HG03354 (cell line): Measurements from ENCODE around the gene KCNH6.

Experiments
- ATAC-seq: cut with Tn5 transposase; IDR thresholded peaks from one replicate; pipeline ENCODE4 v1.9.1; 2021; ENCODE audit warnings: mild to moderate bottlenecking; ENCODE audit not compliant: unreplicated experiment, poor library complexity, severe bottlenecking

Gene KCNH6

DNA sequence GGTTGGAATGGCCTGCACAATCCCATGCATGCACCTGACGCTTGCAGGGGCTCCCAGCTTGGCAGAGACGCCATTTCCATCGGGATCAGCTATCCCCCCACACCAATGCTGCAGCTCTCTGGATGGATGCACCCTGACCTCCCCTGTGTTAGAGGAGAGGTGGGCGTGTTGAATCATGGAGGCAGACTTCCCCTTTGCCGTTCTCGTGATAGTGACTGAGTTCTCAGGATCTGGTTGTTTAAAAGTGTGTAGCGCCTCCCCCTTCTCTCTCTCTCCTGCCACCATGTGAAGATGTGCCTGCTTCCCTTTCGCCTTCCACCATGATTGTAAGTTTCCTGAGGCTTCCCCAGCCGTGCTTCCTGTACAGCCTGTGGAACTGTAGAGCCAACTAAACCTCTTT, 17.8 kb upstream of the KCNH6 start:
- ATAC-seq: no peak

DNA sequence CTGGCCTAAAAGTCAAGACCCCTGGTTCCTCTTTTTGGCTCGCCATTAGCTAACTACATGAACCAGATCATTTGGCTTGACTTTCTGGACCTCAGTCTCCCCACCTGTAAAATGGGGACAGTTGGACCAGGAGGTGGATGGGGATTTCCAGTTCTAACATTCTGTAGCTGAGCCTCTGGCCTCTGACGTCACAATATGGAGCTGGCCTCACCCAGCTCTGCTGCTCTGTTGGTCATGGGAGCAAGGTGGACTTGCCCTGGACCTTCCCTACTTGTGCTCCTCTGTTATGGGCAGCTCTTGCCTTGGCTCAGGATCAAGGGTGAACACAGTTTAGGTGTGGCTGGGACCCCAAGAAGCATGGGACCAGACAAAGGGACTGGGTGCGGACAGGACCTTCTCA, 16.5 kb upstream of the KCNH6 start:
- no peak for ATAC-seq

DNA sequence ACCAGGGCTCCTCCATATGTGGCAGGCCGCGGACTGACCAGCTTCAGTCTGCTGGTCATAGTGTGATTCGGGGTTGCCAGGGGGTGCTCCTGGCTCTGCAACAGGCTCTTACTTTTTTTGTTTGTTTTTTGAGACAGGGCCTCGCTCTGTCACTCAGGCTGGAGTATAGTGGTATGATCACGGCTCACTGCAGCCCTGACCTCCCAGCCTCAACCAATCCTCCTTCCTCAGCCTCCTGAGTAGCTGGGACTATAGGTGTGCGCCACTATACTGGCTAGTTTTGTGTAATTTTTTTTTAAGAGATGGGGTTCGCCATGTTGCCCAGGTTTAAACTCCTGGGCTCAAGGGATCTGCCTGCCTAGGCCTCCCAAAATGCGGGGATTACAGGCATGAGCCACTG, 11.8 kb upstream of the KCNH6 start:
- no peak for ATAC-seq

DNA sequence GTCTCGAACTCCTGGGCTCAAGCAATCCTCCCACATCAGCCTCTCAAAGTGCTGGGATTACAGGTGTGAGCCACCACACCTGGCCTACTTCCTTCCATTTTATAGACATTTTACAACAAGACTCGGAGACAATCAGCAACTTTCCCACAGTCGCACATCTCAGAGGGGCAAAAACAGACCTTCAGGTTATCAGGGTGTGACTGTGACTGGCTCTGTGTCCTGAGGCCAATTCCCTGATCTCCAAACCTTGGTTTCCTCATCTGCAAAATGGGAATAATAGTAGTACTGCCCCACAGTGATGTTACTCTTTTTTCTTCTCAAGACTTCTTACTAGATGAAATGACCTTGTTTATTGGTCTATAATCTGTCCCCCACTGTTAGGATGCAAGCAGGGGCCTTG, 10.8 kb upstream of the KCNH6 start:
- ATAC-seq: no peak

DNA sequence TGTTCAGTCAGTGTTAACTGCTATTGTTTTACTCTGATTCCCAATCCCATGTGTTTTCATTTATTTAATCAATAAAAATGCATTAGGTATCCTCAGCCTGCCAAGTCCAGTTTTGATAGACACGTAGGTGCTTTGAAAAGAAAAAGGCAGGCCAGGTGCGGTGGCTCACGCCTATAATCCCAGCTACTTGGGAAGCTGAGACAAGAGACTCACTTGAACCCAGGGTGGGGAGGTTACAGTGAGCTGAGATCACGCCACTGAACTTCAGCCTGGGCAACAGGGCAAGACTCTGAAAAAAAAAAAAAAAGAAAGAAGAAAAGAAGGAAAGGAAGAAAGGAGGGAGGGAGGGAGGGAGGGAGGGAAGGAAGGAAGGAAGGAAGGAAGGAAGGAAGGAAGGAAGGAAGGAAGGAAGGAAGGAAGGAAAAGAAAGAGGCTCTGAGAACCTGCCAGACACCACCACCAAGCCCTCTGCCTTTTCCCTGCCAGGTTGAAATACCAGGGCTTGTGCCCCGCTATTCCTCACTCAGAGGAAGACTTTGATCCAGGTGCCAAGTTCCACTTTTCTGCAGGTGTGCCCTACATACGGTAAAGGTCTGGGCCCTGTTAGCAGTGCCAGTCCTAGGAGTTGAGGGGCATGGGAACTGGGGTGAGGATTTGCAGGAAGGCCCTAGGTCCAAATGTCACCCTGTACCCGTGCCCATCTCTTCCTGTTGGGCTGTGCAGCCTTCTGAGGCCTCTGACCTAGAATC, 10.1 kb upstream of the KCNH6 start:
- no peak for ATAC-seq

DNA sequence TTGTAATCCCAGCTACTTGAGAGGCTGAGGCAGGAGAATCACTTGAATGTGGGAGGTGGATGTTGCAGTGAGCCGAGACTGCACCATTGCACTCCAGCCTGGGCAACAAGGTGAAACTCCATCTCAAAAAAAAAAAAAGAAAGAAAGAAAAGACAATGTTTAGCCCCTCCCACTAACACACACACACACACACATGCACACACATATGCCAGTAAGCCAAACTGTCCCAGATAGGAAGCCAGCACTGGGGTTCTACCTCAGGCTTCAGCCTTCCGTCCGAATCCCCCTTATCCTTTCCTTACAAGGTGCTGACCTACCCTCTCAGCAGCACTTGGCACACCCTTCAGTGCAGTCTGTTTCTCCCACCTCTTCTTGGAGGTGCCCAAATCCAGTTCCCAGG, 8.7 kb upstream of the KCNH6 start:
- ATAC-seq: no peak

DNA sequence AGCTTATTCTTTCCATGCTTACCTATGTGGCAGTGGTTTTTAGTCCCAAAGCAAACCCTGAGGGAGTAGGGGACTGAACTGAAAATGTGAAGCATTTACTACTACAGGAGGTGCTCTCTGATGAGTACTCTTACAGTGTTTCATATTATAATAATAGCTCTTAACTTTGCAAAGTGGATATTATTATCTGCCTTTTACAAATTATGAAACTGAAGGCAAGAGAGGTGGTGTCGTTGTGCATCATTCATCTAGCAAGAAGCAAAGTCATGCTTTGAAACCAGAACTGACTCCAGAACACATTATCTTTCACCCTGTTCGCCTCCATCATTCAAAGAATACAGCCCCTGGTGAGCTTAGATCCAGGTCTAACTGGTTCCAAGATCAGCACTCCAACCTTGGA, 8.2 kb upstream of the KCNH6 start:
- no peak for ATAC-seq

DNA sequence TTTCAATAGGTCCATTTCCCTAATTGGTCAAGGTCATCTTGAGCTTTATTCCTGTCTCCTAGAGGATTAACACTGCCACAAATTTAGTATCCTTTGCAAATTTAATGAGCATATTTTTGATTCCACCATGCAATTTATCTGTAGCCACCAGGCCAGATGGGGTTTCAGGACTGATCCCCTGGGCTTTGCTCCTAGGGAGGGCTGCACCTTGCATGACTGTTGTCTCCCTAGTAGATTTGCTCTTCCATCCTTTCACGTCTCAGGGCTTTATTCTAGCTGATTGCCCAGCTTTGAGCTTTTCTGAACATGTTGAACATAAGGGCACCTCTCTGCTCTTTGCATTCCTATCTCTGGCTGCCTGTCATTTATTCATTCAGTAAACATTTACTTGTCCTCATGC, 7.7 kb upstream of the KCNH6 start:
- ATAC-seq: no peak

DNA sequence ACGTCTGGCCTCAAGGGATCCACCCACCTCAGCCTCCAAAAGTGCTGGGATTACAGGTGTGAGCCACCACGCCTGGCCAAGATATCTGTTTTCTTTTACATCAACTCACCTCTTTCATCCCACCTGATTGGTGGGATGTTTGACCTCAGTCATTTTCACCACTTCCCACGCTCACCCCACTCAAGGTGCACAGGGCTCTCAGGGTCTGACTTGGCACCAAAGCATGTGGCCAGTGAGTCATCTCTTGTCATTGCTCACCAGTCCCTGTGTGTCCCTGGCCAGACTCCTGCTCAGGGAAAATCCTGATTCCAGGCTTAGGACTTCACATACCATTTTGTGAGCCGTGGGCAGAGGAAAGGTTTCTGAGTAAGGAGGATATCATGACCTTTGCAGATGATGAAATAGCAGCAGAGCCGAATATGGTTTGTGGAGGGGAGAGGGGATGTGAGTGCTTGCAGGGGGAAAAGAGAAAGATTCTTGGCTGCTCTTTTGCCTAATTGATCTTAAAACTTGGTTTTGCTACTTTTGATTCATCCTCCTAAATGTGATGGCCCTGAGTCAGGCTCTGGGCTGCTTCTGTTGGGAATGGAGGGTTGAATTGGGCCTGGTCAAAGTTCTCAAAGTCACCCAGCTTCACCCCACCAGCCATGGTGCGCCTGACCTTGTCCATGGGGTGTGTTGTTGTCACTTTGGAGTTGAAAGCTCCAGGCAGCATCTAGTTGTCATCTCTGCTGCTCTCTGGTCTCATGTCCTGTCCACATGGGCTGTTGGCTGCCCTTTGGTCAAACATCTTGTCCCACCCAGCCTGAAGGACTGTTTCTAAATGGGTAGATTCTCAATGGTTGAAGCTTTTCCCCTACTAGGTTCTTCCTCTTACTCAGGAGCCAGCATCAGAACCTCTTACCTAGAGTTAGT, 6.0 kb upstream of the KCNH6 start:
- no peak for ATAC-seq

DNA sequence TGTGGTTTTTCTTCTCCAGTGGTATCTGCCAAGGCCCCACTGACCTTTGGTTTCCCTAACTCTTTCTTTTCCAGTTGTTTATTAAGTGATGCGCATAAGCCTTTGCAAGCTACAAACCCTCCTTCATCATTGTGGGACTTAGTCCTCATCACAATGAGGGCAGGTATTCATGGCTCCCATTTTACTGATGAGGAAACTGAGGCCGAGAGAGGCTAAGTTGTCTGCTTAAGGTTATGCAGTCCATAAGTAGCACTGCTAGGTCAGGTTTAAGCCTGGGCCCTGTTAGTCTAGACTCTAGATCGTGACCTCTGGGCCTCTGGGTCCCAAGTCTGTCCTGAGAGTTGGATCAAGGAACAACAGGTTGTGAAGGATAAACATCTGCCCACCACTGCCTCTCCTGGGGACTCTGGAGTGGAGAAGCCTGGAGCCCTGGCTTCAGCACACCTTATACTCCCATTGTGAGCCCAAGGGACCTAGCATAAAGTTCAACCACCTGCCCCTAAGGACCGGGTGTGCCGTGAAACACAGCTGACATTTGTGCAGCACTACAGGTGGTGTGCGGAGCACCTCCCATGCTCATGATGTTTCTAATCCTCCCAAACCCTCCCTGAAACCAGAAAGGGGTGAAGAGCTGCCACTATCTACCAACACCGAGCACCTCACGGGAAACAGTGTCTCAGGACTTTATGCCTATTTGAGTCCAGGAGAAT, 5.2 kb upstream of the KCNH6 start:
- no peak for ATAC-seq

DNA sequence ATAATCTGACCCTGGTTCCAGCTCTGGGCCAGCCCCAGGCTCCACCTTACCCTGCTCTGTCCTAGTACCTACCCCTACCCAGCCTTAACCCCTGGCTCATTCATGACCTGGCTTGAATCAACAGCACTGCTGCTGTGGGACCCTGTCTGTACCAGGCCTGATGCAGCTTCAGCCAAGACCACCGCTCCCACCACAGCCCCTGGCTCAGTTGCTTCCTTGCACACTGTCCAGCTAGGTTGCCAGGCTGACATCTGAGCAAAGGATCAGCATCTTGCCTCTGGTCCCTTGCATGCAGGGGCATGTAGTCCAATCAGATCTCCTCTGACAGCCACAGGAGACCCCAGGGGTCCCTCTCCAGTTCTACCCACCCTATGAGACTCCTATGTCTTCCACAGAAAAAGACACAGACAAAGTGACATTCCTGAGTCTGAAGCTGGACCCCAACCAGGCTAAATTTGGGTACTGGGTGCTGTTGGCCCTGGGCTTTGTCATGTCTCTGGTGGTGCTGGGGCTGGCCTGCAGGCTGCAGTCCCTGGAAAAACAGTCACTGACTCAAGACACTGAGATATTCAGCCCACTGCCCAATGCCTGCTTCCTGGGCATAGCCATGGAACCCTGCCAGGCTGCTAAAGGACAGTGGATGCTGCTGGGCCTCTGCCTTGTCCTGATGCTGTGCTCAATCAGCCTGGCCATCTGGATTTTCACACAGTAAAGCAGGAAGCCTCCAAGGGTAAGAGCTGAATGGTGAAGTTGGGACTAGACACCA, 3.9 kb upstream of the KCNH6 start:
- ATAC-seq: no peak

DNA sequence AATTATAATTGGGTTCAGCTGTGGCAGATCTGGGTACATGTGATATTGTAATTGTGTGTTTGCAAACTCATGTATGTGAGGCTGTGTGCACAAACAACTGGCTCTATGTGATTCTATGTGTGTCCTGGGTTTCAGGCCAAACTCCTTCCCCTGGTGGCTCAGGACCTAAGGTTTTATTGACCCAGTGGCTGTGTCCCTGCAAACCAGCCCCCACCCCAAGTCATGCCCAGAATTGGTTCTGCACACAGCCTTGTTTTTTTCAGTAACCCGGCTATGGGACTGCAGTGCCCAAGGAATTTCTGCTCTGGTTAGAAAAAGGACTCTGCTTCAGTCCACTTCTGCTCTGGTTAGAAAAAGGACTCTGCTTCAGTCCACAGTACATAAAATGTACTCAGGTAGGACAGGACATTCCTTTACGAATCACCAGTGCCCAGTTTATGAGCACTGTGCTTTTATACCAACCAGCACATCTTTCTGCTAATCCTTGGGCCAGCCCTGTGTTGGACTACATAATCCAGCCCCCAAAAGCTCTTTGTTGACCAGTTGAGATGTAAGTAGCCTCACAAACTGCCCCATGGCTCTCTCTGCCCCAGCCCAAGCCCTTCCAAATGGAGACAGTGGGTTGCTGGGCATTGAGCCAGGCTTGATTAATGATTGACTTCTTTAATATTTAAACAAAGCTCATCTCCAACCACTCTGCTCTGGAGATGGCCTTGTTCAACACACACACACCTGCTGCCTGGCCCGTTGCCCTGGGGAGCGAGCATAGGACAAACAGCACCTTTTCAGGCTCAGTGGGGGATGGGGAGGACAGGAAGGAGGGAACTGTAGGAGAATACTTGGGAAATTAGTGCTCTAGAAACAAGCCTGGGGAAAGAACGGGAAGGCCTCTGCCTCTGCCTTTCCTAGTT, 2.9 kb upstream of the KCNH6 start:
- no peak for ATAC-seq

DNA sequence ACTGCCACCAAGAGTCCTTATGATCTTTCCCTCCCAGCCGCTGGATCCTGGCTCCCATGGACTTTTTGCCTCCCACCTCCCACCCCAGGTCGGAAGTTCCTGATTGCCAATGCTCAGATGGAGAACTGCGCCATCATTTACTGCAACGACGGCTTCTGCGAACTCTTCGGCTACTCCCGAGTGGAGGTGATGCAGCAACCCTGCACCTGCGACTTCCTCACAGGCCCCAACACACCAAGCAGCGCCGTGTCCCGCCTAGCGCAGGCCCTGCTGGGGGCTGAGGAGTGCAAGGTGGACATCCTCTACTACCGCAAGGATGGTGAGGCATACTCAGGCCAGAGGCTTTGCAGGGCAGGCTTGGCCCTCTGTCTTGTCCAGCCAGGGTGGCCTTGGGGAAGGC, 893 bp downstream of the KCNH6 start:
- ATAC-seq: no peak

DNA sequence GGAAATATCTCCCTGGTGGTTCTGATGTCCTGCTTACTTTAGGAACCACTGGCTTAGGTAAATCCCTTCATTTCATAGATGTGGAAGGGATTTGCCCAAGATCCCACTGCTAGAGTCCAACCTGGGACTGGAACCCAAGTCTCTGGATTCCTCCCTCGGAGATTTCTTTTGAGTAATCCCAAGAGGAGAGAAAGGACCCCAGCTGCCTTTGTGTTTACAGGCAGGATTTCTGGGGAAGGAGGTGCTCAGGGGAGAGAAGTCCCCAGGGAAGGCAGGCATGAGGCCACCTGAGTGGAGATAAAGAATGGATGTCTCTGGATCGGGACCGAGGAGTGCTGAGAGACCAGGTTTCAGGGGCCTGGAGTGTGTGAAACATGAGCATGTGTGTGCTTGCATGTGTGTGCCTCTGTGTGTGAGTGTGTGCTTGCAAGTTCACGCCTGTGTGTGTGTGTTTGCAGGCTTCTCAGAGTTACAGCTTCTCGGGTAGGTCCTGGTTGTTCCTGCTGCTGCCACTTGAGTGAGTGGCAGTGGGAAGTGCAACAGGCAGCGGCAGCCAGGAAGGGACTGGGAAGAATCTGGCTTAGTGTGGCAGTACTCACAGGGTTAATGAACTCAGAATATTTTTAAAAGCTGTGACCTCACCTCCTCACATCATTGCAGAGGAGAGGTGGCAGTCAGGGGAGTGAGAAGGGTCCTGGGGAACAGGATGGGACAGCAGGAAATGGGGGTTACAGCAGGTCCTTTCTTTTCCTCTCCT, 2.2 kb downstream of the KCNH6 start:
- no peak for ATAC-seq

DNA sequence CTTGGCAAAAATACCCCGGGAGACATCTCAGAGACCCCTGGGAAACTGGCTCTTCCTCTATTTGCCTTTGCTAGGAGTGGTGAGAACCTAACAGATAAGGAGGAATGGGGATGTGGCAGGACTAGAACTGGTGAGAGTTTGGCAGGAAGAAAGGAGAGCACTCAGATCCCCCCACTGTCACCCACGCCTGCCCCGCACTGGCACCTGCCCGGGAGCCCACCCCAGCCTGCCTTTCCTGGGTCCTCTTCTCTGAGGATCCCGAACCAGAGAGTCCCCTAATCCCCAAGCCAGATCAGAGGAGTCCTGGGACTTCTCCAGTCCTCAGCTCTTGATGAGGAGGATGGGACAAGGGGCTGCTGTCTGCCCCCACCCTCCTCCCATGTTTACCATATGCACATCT, 3.7 kb downstream of the KCNH6 start:
- no peak for ATAC-seq

DNA sequence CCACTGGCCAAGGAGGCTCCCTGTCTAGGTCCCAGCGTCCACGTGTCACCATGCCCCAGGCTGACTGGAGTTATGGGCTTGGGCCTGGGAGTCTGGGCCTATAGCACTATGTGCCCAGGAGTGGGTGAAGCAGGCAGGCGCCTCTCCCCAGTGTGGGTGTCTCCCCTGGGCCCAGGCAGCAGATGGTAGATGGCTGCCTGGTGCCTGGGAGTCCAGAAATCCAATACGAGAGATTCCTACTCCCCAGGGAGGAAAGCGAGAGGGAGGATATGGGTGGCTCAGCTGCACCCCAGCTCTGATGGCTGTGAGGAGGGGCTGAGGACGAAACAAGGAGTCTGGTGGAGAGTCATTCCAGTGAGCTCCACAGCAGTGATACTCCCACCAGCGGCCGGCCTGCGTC, 5.0 kb downstream of the KCNH6 start:
- ATAC-seq: no peak

DNA sequence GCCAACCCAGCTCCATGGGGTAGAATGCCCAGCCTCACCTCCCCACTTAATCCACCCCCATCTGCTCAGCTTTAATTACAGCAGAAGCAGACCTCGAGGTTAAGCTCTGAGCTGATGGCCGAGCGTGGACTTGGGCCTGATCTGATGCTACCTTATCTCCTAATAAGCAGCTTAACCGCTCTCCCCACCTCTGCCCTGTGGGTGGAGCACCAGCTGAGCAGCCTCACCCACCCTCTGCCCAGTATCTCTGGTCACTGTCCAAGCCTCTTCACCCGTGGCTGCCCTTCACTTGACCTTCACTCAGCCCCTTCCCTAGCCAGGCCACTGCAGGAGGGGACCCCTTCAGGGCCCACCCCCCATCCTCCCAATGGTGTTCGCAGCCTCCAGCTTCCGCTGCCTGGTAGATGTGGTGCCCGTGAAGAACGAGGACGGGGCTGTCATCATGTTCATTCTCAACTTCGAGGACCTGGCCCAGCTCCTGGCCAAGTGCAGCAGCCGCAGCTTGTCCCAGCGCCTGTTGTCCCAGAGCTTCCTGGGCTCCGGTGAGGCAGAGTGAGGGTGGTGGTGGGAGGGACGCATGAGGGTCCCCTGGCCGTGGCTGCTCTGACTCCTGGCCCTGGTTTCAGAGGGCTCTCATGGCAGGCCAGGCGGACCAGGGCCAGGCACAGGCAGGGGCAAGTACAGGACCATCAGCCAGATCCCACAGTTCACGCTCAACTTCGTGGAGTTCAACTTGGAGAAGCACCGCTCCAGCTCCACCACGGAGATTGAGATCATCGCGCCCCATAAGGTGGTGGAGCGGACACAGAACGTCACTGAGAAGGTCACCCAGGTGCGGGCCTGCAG, 6.8 kb downstream of the KCNH6 start:
- ATAC-seq: no peak
